Panc1 (cell line): Measurements from ENCODE around the gene TEX51. TPM values are rescaled to one million over a fixed set of nuclear protein-coding genes. Genes with fewer than 3 reads are reported as not detected.

Experiments used
- ATAC-seq: fragments of 200-7000 bp; cut with Tn5 transposase; 2 replicates; pipeline ENCODE4 v1.9.1; 2020; ENCODE audit warnings: mild to moderate bottlenecking, moderate library complexity
- BruUV-seq: library from RNA; stranded (reverse); fragments of 400-500 nt; replicated peaks from 2 replicates; lab custom pipeline; 2021; lab: Mats Ljungman, UMichigan
- CTCF ChIA-PET: fragments of 300-600 bp; sonication (Branson Sonifier 250); formaldehyde crosslinking; loops from one replicate; lab custom pipeline; 2022; ENCODE audit warnings: antibody characterized with exemption; lab: Charles Lee
- POLR2A ChIA-PET: fragments of 300-600 bp; sonication (Branson Sonifier 250); formaldehyde crosslinking; loops from one replicate; lab custom pipeline; 2022; ENCODE audit warnings: antibody characterized with exemption; lab: Charles Lee
- DNase-seq: peaks from one replicate; pipeline ENCODE4 v3.0.0-alpha.2; 2010; ENCODE audit warnings: low read depth, low spot score
- H3K27ac ChIP-seq: 2 replicates; pipeline ENCODE4 v1.5.1; 2011; ENCODE audit warnings: mild to moderate bottlenecking, low read length, inconsistent platforms
- H3K27me3 ChIP-seq: fragments of 200-500 bp; sonication (Bioruptor generic); 2 replicates; pipeline ENCODE4 v1.6.0; 2014; ENCODE audit warnings: low read length, inconsistent platforms; ENCODE audit not compliant: control insufficient read depth, insufficient read depth
- H3K36me3 ChIP-seq: fragments of 200-500 bp; sonication (Bioruptor generic); 2 replicates; pipeline ENCODE4 v1.5.1; 2014; ENCODE audit warnings: inconsistent platforms, mild to moderate bottlenecking, low read length, moderate library complexity; ENCODE audit not compliant: control insufficient read depth, insufficient read depth
- H3K4me1 ChIP-seq: 2 replicates; pipeline ENCODE4 v1.5.1; 2011; ENCODE audit warnings: inconsistent platforms, mild to moderate bottlenecking, low read length, moderate library complexity; ENCODE audit not compliant: control insufficient read depth, insufficient read depth
- H3K4me3 ChIP-seq, 2 experiments: 2 replicates each; pipeline ENCODE4 v1.5.1; 2011 to 2012; ENCODE audit warnings: low read depth in 2 of 2, low read length in 2 of 2, mild to moderate bottlenecking in 2 of 2, inconsistent platforms in 1 of 2, moderate library complexity in 1 of 2
- H3K9me3 ChIP-seq: fragments of 200-500 bp; sonication (Bioruptor generic); 2 replicates; pipeline ENCODE4 v1.5.1; 2014; ENCODE audit warnings: low read depth, mild to moderate bottlenecking, inconsistent platforms, low read length, moderate library complexity; ENCODE audit not compliant: control insufficient read depth, insufficient read depth
- CTCF ChIP-seq: fragments of 450-650 bp; IDR thresholded peaks from 2 replicates; pipeline ENCODE4 v1.5.1; 2017; ENCODE audit warnings: mild to moderate bottlenecking
- POLR2AphosphoS5 ChIP-seq: IDR thresholded peaks from 2 replicates; pipeline ENCODE4 v1.6.1; 2012; ENCODE audit warnings: mild to moderate bottlenecking, low read depth, low read length, moderate library complexity
- REST ChIP-seq, 2 experiments: IDR thresholded peaks; 2 replicates each; pipeline ENCODE4 v1.6.1; 2011 to 2012; ENCODE audit warnings: low read depth in 2 of 2, control low read depth in 1 of 2, low read length in 1 of 2, mild to moderate bottlenecking in 1 of 2, moderate library complexity in 1 of 2; ENCODE audit not compliant: insufficient read depth in 1 of 2
- SIN3A ChIP-seq: IDR thresholded peaks from 2 replicates; pipeline ENCODE4 v1.6.1; 2012; ENCODE audit warnings: low read depth, mild to moderate bottlenecking, low read length, moderate library complexity, borderline replicate concordance; ENCODE audit not compliant: insufficient read depth
- TCF7L2 ChIP-seq: IDR thresholded peaks from 2 replicates; pipeline ENCODE4 v1.6.1; 2011; ENCODE audit warnings: mild to moderate bottlenecking, low read depth, low read length, inconsistent platforms
- in situ Hi-C: cut with HindIII; loops from 2 replicates; pipeline ENCODE4 v1.10.0; 2016; ENCODE audit warnings: low sequenced_read_pairs, low pct_unique_long_range_greater_than_20kb
- intact Hi-C: fragments of 100-400 bp; cut with micrococcal nuclease; formaldehyde crosslinking; loops from one replicate; pipeline ENCODE4 v1.10.0; 2022; ENCODE audit not compliant: unreplicated experiment
- total RNA-seq: library from RNA; stranded (reverse); gene quantifications from one replicate; pipeline ENCODE4 v1.2.1, GENCODE V29; 2021; ENCODE audit not compliant: unreplicated experiment

Gene TEX51
- total RNA-seq, 1 experiment from 2014 or later: not detected

GRCh38 chr2:126877041-126877440, 21.6 kb upstream of the TEX51 start:
- no TSS peak for BruUV-seq
- Histone ChIP-seq H3K27me3 (no peaks in the 10 kb centered on the region), H3K4me1 (no peaks in the 10 kb centered on the region), H3K27ac (no peak overlapping the region), H3K9me3 (no peaks in the 10 kb centered on the region), H3K36me3 (no peaks in the 10 kb centered on the region), H3K4me3 (no peak overlapping the region)
- in situ Hi-C loops (no loop called here), intact Hi-C loops (no loop called here)
- DNase-seq: no peak
- no peak for ATAC-seq
- ChIA-PET CTCF (no interaction called here), POLR2A (no interaction called here)
- no peak for TF ChIP-seq CTCF
- no peak for TF ChIP-seq SIN3A
- no peak for TF ChIP-seq REST (IDR thresholded peaks at IDR 0.05; ENCODE audit: insufficient read depth in 1 of 2, low read depth in 2 of 2, low read length in 1 of 2)
- TF ChIP-seq POLR2AphosphoS5: no peak
- TF ChIP-seq TCF7L2: no peak

- no peak for ATAC-seq
- BruUV-seq: no TSS peak
- H3K36me3 ChIP-seq: no peaks in the 10 kb centered on the region
- POLR2A ChIA-PET: no interaction called here
- CTCF ChIA-PET: no interaction called here
- no peak for DNase-seq
- H3K9me3 ChIP-seq: no peaks in the 10 kb centered on the region
- in situ Hi-C loops: no loop called here
- no peak overlapping the region for H3K27ac ChIP-seq
- H3K4me1 ChIP-seq: no peaks in the 10 kb centered on the region
- intact Hi-C loops: no loop called here
- TF ChIP-seq CTCF (no peak), REST (IDR thresholded peaks at IDR 0.05; ENCODE audit: insufficient read depth in 1 of 2, low read depth in 2 of 2, low read length in 1 of 2) (no peak), SIN3A (no peak), POLR2AphosphoS5 (no peak), TCF7L2 (no peak)
- H3K27me3 ChIP-seq: no peaks in the 10 kb centered on the region
- H3K4me3 ChIP-seq: no peak overlapping the region
Observed at GRCh38 chr2:126877861-126878565, 20.7 kb upstream of the TEX51 start.
